HL-60 (cell line): ENCODE measurements around the gene FBXL2.

ENCODE experiments used
- CTCF ChIP-seq: IDR thresholded peaks from one replicate; pipeline ENCODE4 v1.5.1; 2011; ENCODE audit warnings: low read length, control low read depth, inconsistent platforms; ENCODE audit not compliant: insufficient read depth
- SPI1 ChIP-seq: IDR thresholded peaks from 2 replicates; pipeline ENCODE4 v1.6.1; 2012; ENCODE audit warnings: low read depth, mild to moderate bottlenecking, borderline replicate concordance

GRCh38 chr3:33372218-33373081 lies 95.2 kb downstream of the FBXL2 start:
- TF ChIP-seq CTCF (peak; percentile 96), SPI1 (no peak)
